A549 (cell line): ENCODE measurements around the gene CETP. TPM values are rescaled to one million over a fixed set of nuclear protein-coding genes. Genes with fewer than 3 reads are reported as not detected.

Source experiments
- ATAC-seq, 2 experiments: fragments of 200-7000 bp in 1 of 2; fragments of >200 bp in 1 of 2; cut with Nextera tagmentation in 1 of 2; cut with Tn5 transposase in 1 of 2; 3 replicates each; pipeline versions ENCODE4 v1.8.0 to v1.9.1; 2018 to 2020; ENCODE audit warnings: mild to moderate bottlenecking in 1 of 2, moderate library complexity in 1 of 2
- CTCF ChIA-PET: fragments of 300-600 bp; sonication (Branson Sonifier 250); formaldehyde crosslinking; extraction: SDS; loops from one replicate; lab custom pipeline; 2021; ENCODE audit warnings: antibody characterized with exemption, inconsistent platforms; lab: Yijun Ruan, JAX
- POLR2A ChIA-PET: fragments of 350-600 bp; formaldehyde crosslinking; extraction: SDS; loops from one replicate; lab custom pipeline; 2021; ENCODE audit warnings: antibody characterized with exemption, inconsistent platforms; lab: Yijun Ruan, JAX
- DNase-seq, 2 experiments: peaks; one replicate each; pipeline versions ENCODE4 v3.0.0 to v3.0.0-alpha.2; 2011 to 2016; ENCODE audit warnings: low read depth in 1 of 2, low spot score in 1 of 2
- FAIRE-seq: peaks from 2 replicates; lab custom pipeline; 2011; peaks lifted over from hg19 to GRCh38; lab: Jason Lieb, UNC
- H3K27ac ChIP-seq, 2 experiments: fragments of >200 bp; sonication (Bioruptor Twin); formaldehyde crosslinking; 3 replicates each; pipeline ENCODE4 v1.5.1; 2016 to 2017
- H3K4me1 ChIP-seq: fragments of >200 bp; sonication (Bioruptor Twin); formaldehyde crosslinking; 3 replicates; pipeline ENCODE4 v1.6.1; 2016
- H3K4me2 ChIP-seq: fragments of >200 bp; sonication (Bioruptor Twin); formaldehyde crosslinking; 3 replicates; pipeline ENCODE4 v1.6.1; 2016
- H3K4me3 ChIP-seq: fragments of >200 bp; sonication (Bioruptor Twin); formaldehyde crosslinking; 3 replicates; pipeline ENCODE4 v1.5.1; 2016
- H3K9me3 ChIP-seq: fragments of >200 bp; sonication (Bioruptor Twin); formaldehyde crosslinking; 3 replicates; pipeline ENCODE4 v1.6.1; 2016
- CEBPB ChIP-seq, 2 experiments: fragments of >200 bp in 1 of 2; sonication (Bioruptor Twin) in 1 of 2; formaldehyde crosslinking in 1 of 2; IDR thresholded peaks; 2 replicates each; pipeline ENCODE4 v1.6.1; 2012 to 2016
- HDAC2 ChIP-seq: fragments of 200-600 bp; sonication (generic); IDR thresholded peaks from 2 replicates; pipeline ENCODE4 v1.6.1; 2016
- HMGXB4 ChIP-seq: fragments of 250-450 bp; sonication (Bioruptor Pico); IDR thresholded peaks from 2 replicates; pipeline ENCODE4 v1.5.0; 2021; ENCODE audit warnings: mild to moderate bottlenecking, moderate library complexity, borderline replicate concordance
- HOXB5 ChIP-seq: fragments of 250-450 bp; sonication (Bioruptor Pico); IDR thresholded peaks from 2 replicates; pipeline ENCODE4 v1.5.0; 2020; ENCODE audit warnings: mild to moderate bottlenecking, moderate library complexity
- MAZ ChIP-seq: fragments of 150-350 bp; IDR thresholded peaks from 2 replicates; pipeline ENCODE4 v1.6.1; 2014; ENCODE audit warnings: antibody characterized with exemption, low read depth, low read length, borderline replicate concordance
- MYC ChIP-seq: IDR thresholded peaks from 2 replicates; pipeline ENCODE4 v1.6.1; 2012; ENCODE audit warnings: mild to moderate bottlenecking, inconsistent platforms, low read length, improper control_type of control experiment, borderline replicate concordance
- WGBS: methylation state at CpG from one replicate; pipeline ENCODE4 v1.1.6; 2017; ENCODE audit errors: missing lambda C conversion rate; 5-methylcytosine and 5-hydroxymethylcytosine counted together
- polyA plus RNA-seq, 4 experiments: library from polyadenylated mRNA; depleted of rRNA in 3 of 4; stranded (reverse); fragments of >200 nt; fragmentation: RNase III in 1 of 4; extraction: RNeasy Plus Mini Kit Qiagen cat#74134 plus additional on column Dnase treatment in 1 of 4; gene quantifications; 2 replicates in 3 of 4; 3 replicates in 1 of 4; pipeline ENCODE4 v1.2.3, GENCODE V29; 2011 to 2017

CETP gene
- polyA plus RNA-seq, 2 of the 4 experiments (the other 2 are of a cell fraction): not detected

GRCh38 chr16:57032931-57033330, 71.2 kb downstream of the CETP start:
- Histone ChIP-seq H3K4me2 (no peak overlapping the region), H3K4me1 (no peaks in the 10 kb centered on the region), H3K4me3 (no peak overlapping the region), H3K27ac (no peak overlapping the region), H3K9me3 (no peaks in the 10 kb centered on the region)
- TF ChIP-seq HDAC2: no peak
- TF ChIP-seq HMGXB4 (CRISPR knock-in tag): no peak
- no peak for TF ChIP-seq HOXB5 (CRISPR knock-in tag)
- no peak for TF ChIP-seq CEBPB (IDR thresholded peaks at IDR 0.05)
- no peak for TF ChIP-seq MAZ
- no peak for TF ChIP-seq MYC
- WGBS: 48% methylated on average over 5 of the region's 5 CpGs
- ATAC-seq (no peak), DNase-seq (no peak), FAIRE-seq (no peak)
- ChIA-PET POLR2A (no interaction called here), CTCF (interaction anchor here (0.9 to 1.8 kb wide), 2 partner anchors 11 to 239 kb away, joined by 4 read pairs; no protein-coding TSS in a partner anchor)

Other genes starting within 250 kb of the CETP start
- gene NUP93, start 231.8 kb upstream of the CETP start, polyA plus RNA-seq (2011; rRNA removed): 91.4 and 97.5 TPM in 2 replicates
- 82.5 to 88.9 TPM (median 87.3 TPM) in 3 replicates for gene NUP93, start 231.8 kb upstream of the CETP start, polyA plus RNA-seq (2017; fragmentation: RNase III; extraction: RNeasy Plus Mini Kit Qiagen cat#74134 plus additional on column Dnase treatment)
- gene SLC12A3, start 96.7 kb upstream of the CETP start, polyA plus RNA-seq (2011; rRNA removed): 0.01 and 0.09 TPM in 2 replicates
- 0.08 TPM in 1 of 3 replicates, not detected in the others for gene SLC12A3, start 96.7 kb upstream of the CETP start, polyA plus RNA-seq (2017; fragmentation: RNase III; extraction: RNeasy Plus Mini Kit Qiagen cat#74134 plus additional on column Dnase treatment)
- gene HERPUD1, start 29.8 kb upstream of the CETP start, polyA plus RNA-seq (2011; rRNA removed): 140 and 182 TPM in 2 replicates
- gene HERPUD1, start 29.8 kb upstream of the CETP start, polyA plus RNA-seq (2017; fragmentation: RNase III; extraction: RNeasy Plus Mini Kit Qiagen cat#74134 plus additional on column Dnase treatment): 58.7 to 65.8 TPM (median 63.4 TPM) in 3 replicates
- gene NLRC5, start 27.6 kb downstream of the CETP start, polyA plus RNA-seq (2011; rRNA removed): 2.5 and 2.6 TPM in 2 replicates
- gene NLRC5, start 27.6 kb downstream of the CETP start, polyA plus RNA-seq (2017; fragmentation: RNase III; extraction: RNeasy Plus Mini Kit Qiagen cat#74134 plus additional on column Dnase treatment): 3.4 to 3.6 TPM (median 3.5 TPM) in 3 replicates
- gene CPNE2, start 130.6 kb downstream of the CETP start, polyA plus RNA-seq (2011; rRNA removed): 36.7 and 44.4 TPM in 2 replicates
- 32.2 to 37.7 TPM (median 36.7 TPM) in 3 replicates for gene CPNE2, start 130.6 kb downstream of the CETP start, polyA plus RNA-seq (2017; fragmentation: RNase III; extraction: RNeasy Plus Mini Kit Qiagen cat#74134 plus additional on column Dnase treatment)
- 128 and 155 TPM in 2 replicates for gene PSME3IP1, start 224.1 kb downstream of the CETP start, polyA plus RNA-seq (2011; rRNA removed)
- gene PSME3IP1, start 224.1 kb downstream of the CETP start, polyA plus RNA-seq (2017; fragmentation: RNase III; extraction: RNeasy Plus Mini Kit Qiagen cat#74134 plus additional on column Dnase treatment): 157 to 159 TPM (median 158 TPM) in 3 replicates
- 50.0 and 58.5 TPM in 2 replicates for gene RSPRY1, start 224.4 kb downstream of the CETP start, polyA plus RNA-seq (2011; rRNA removed)
- 30.2 to 32.2 TPM (median 31.9 TPM) in 3 replicates for gene RSPRY1, start 224.4 kb downstream of the CETP start, polyA plus RNA-seq (2017; fragmentation: RNase III; extraction: RNeasy Plus Mini Kit Qiagen cat#74134 plus additional on column Dnase treatment)